ENCODE results near the gene SV2C. TPM values are rescaled to one million over a fixed set of nuclear protein-coding genes. Genes with fewer than 3 reads are reported as not detected.

Gene SV2C
- total and polyA plus RNA-seq, 4 donors = under 0.01 to 0.04 (median 0.03) TPM; not detected in 1

GRCh38 chr5:76180814-76181805, 97.9 kb downstream of the SV2C start:
- Histone ChIP-seq H3K27me3 (ENCODE audit: control insufficient read depth in 4 of 4, insufficient read depth in 4 of 4, low read length in 3 of 4) (no peaks in the 10 kb centered on the region), H3K9me3 (ENCODE audit: control insufficient read depth in 4 of 4, low read length in 3 of 4) (no peaks in the 10 kb centered on the region), H3K36me3 (ENCODE audit: control insufficient read depth in 4 of 4, insufficient read depth in 3 of 4, low read depth in 1 of 4, low read length in 3 of 4) (no peaks in the 10 kb centered on the region), H3K9ac (ENCODE audit: low read depth in 1 of 2, low read length in 2 of 2) (no peak overlapping the region), H3K4me3 (ENCODE audit: low read depth in 1 of 3, low read length in 3 of 3) (no peak overlapping the region), H3K27ac (ENCODE audit: low read depth in 1 of 2, low read length in 2 of 2) (no peak overlapping the region), H3K4me1 (ENCODE audit: control insufficient read depth in 4 of 4, insufficient read depth in 4 of 4, low read length in 3 of 4) (no peaks in the 10 kb centered on the region)
- 79% methylated on average over 8 of the region's 8 CpGs for WGBS
- TF ChIP-seq SP1 (IDR thresholded peaks at IDR 0.05) (no peak), EGR1 (IDR thresholded peaks at IDR 0.05; ENCODE audit: low read depth in 2 of 2) (no peak), FOXA2 (IDR thresholded peaks at IDR 0.05) (no peak), GABPA (IDR thresholded peaks at IDR 0.05 in 1 of 2, conservative IDR thresholded peaks at IDR 0.05 in 1 of 2) (no peak), TAF1 (conservative IDR thresholded peaks at IDR 0.05) (no peak), YY1 (IDR thresholded peaks at IDR 0.05) (no peak), NR2F2 (IDR thresholded peaks at IDR 0.05) (no peak), HNF4G (IDR thresholded peaks at IDR 0.05) (no peak), RAD21 (IDR thresholded peaks at IDR 0.05) (no peak), JUND (IDR thresholded peaks at IDR 0.05) (no peak), FOXA1 (IDR thresholded peaks at IDR 0.05) (no peak), RXRA (IDR thresholded peaks at IDR 0.05) (no peak), HNF4A (conservative IDR thresholded peaks at IDR 0.05) (no peak), ATF3 (IDR thresholded peaks at IDR 0.05) (no peak)
- TF ChIP-seq, protein P1, sequence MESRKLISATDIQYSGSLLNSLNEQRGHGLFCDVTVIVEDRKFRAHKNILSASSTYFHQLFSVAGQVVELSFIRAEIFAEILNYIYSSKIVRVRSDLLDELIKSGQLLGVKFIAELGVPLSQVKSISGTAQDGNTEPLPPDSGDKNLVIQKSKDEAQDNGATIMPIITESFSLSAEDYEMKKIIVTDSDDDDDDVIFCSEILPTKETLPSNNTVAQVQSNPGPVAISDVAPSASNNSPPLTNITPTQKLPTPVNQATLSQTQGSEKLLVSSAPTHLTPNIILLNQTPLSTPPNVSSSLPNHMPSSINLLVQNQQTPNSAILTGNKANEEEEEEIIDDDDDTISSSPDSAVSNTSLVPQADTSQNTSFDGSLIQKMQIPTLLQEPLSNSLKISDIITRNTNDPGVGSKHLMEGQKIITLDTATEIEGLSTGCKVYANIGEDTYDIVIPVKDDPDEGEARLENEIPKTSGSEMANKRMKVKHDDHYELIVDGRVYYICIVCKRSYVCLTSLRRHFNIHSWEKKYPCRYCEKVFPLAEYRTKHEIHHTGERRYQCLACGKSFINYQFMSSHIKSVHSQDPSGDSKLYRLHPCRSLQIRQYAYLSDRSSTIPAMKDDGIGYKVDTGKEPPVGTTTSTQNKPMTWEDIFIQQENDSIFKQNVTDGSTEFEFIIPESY (IDR thresholded peaks at IDR 0.05) = no peak
- TF ChIP-seq, protein P2, sequence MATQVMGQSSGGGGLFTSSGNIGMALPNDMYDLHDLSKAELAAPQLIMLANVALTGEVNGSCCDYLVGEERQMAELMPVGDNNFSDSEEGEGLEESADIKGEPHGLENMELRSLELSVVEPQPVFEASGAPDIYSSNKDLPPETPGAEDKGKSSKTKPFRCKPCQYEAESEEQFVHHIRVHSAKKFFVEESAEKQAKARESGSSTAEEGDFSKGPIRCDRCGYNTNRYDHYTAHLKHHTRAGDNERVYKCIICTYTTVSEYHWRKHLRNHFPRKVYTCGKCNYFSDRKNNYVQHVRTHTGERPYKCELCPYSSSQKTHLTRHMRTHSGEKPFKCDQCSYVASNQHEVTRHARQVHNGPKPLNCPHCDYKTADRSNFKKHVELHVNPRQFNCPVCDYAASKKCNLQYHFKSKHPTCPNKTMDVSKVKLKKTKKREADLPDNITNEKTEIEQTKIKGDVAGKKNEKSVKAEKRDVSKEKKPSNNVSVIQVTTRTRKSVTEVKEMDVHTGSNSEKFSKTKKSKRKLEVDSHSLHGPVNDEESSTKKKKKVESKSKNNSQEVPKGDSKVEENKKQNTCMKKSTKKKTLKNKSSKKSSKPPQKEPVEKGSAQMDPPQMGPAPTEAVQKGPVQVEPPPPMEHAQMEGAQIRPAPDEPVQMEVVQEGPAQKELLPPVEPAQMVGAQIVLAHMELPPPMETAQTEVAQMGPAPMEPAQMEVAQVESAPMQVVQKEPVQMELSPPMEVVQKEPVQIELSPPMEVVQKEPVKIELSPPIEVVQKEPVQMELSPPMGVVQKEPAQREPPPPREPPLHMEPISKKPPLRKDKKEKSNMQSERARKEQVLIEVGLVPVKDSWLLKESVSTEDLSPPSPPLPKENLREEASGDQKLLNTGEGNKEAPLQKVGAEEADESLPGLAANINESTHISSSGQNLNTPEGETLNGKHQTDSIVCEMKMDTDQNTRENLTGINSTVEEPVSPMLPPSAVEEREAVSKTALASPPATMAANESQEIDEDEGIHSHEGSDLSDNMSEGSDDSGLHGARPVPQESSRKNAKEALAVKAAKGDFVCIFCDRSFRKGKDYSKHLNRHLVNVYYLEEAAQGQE (IDR thresholded peaks at IDR 0.05) = no peak
- TF ChIP-seq, protein P3, sequence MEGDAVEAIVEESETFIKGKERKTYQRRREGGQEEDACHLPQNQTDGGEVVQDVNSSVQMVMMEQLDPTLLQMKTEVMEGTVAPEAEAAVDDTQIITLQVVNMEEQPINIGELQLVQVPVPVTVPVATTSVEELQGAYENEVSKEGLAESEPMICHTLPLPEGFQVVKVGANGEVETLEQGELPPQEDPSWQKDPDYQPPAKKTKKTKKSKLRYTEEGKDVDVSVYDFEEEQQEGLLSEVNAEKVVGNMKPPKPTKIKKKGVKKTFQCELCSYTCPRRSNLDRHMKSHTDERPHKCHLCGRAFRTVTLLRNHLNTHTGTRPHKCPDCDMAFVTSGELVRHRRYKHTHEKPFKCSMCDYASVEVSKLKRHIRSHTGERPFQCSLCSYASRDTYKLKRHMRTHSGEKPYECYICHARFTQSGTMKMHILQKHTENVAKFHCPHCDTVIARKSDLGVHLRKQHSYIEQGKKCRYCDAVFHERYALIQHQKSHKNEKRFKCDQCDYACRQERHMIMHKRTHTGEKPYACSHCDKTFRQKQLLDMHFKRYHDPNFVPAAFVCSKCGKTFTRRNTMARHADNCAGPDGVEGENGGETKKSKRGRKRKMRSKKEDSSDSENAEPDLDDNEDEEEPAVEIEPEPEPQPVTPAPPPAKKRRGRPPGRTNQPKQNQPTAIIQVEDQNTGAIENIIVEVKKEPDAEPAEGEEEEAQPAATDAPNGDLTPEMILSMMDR (IDR thresholded peaks at IDR 0.05; ENCODE audit: low read depth, low read length, missing input control) = no peak
- TF ChIP-seq, protein P4, sequence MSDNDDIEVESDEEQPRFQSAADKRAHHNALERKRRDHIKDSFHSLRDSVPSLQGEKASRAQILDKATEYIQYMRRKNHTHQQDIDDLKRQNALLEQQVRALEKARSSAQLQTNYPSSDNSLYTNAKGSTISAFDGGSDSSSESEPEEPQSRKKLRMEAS (IDR thresholded peaks at IDR 0.05) = no peak
- DNase-seq (ENCODE audit: low spot score) = no peak

Measured in liver (tissue), 9 donors.